ENCODE measurements around the gene MLLT10.

MLLT10 gene

DNA sequence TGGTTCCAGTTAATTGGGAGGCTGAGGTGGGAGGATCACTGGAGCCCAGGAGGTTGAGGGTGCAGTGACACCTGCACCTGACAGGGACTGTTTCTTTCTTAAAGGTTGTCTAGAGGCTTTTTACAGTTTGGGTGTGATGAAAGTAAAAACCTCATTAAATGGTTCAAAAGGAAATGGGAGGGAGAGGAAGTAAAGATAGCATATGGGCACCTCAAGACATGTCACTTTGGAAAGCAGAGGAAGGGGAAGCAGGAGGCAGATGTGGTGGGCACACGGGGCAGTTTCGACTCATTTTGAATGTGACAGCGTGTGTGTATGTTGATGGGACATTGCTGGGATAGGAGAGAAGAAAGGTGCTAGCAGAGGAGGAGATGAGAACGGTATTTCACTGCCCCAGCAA lies 203.1 kb downstream of the MLLT10 start:
- no peak for DNase-seq (ENCODE audit: low spot score)

DNA sequence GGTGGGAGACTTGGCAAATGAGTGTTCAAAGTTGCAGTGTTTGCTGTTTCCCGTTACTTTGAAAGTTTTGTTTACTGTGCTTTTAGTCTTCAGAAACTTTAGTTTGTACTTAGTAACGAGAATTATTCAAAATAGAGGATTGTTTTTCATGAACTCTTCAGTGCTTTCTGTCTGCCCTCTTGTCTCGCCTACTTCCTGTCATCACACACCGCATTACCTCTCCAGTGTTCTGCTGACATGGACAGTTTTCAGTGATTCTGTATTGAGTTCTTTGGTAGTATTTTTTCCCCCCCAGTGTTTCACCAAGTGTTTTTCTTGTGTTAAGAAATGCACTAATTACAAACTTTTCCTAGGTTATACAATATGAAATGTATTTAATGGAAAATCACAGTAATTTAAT lies 207.0 kb downstream of the MLLT10 start:
- DNase-seq (ENCODE audit: low spot score): no peak

DNA sequence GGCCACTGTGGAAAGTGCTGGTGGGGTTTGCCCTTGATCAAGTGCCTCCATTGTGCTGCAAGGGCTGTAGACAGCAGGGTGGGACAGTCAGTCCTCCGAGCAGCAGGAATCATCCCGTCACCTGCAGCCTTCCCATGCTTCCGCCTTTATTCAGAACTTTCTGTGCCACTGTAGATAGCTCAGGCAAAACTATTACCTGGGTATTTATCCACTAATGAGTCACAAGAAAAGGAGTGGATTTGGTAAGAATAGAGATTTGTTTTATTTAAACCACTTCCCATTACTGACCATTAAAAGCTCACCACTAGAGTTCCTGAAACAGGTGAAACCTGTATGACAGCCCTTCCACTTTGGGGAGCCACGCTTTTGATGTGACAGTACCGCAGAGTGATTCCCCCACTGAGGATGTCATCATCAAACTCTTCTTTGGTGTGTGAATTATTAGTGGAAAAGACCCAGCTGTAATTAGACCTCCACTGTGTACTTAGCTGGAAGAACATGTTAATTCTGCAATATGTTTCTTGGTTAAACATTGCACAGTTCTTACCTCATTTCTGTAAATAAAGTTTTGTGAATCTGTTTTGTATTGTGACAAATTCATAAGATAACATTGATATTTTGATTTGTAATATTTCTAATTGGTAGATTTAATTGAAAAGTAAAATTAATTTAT lies 208.8 kb downstream of the MLLT10 start:
- DNase-seq (ENCODE audit: low spot score): no peak

GRCh38 chr10:21744223-21744622 lies 210.2 kb downstream of the MLLT10 start:
- DNase-seq (ENCODE audit: low spot score): no peak

GRCh38 chr10:21746118-21746517 lies 212.1 kb downstream of the MLLT10 start:
- DNase-seq (ENCODE audit: low spot score): no peak

DNA sequence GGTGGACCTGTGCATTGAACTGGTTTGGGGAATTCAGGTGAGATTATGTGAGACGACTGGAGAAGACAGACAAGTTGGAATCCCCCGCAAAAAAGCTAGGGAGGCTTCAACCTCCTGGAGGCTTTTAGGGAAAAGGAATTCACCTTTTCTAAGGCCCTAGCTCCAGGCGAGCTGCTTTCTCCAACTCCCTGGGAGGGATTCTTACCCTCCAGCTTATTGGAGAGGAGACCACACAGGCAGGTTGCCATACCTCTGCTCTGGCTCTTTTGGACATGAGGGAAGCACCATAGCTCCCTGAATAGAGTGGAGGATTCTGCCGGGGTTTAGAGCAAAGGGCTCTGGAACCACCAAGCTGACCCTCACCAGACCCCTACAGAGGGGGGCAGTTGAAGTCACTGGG lies 213.8 kb downstream of the MLLT10 start:
- DNase-seq (ENCODE audit: low spot score): no peak

GRCh38 chr10:21749788-21750187 lies 215.8 kb downstream of the MLLT10 start:
- no peak for DNase-seq (ENCODE audit: low spot score)

DNA sequence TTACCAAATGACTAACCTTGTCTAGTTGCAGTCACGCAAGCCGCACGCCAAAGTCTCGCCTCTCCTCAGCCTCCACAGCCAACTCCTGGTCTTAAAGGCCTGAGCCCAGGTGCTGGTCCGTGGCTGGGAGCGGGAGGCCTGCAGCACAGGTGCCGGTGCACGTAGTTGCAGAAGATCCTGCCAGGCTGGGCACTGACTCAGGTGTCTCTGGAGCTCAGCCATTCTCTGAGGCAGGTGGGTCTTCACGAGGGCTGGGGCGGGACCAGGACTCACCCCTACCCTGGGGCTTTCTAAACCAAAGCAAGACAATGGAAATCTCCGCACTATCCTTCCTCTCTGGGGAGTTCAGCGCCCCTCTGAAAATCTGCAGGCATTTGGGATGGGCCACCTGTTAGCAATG lies 216.4 kb downstream of the MLLT10 start:
- no peak for DNase-seq (ENCODE audit: low spot score)

GRCh38 chr10:21751341-21752310 lies 217.6 kb downstream of the MLLT10 start:
- DNase-seq (ENCODE audit: low spot score): no peak

DNA sequence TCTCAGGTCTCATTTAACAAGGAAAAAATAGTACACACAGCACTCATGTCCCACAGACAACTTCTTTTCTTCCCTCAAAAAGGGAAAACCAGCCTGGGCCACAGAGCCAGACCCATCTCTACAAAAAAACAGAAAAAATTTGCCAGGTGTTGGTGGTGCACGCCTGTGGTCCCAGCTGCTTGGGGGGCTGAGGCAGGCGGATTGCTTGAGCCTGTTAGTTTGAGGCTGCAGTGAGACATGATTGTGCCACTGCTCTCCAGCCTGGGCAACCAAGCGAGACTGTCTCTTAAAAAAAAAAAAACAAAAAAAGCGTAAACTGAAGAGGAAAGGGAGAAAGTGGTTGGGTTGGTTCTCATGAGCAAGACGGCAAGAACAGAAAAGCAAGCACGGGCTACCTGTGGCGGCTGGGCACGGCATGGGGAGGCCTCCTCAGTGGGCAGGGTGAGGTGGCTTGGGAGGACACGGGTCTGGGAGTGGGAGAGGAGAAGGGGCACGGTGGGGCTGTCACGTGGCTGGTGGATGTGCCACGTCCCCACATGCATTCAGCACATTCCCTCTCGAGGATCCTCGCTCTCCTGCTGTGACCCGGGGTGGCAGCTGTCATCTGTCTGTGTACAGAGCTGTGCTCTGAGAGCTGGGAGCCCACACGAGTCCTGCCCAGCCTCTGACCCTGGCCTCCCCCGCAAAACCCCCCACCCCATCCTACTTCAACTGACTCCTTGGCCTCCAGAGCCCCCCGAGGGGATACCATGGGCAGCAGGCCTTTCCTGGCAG lies 219.7 kb downstream of the MLLT10 start:
- no peak for DNase-seq (ENCODE audit: low spot score)

DNA sequence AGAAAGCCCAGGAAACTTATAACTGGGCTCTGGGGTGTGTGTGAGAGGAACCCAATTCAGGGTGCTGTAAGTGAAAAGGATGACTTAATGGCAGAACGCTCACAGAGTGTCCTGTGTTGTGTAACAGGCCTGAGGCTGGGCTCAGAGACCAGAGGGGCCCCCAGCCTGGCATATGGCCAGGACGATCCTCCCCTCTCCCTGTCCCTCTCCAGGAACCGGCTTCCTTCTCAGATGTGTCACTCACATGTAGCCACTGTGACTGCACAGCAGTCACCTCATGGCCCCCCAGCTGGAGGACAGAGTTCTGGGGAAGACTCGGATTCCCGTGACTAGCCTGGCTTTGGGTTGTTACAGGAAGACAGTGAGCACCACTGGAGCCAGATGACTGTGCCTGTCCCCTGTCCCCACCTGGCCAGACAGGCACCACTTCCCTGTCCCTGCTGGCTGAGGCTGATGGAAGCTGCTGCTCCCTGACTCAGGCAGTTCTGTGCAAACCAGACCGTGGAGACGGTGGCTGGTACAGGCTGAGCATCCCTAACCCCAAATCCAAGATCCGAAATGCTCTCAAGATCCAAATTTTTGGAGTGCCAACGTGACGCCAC lies 220.5 kb downstream of the MLLT10 start:
- DNase-seq (ENCODE audit: low spot score): no peak

- DNase-seq (ENCODE audit: low spot score): no peak
Observed at GRCh38 chr10:21756707-21757106, 222.7 kb downstream of the MLLT10 start.

GRCh38 chr10:21757185-21757901 lies 223.3 kb downstream of the MLLT10 start:
- no peak for DNase-seq (ENCODE audit: low spot score)

DNA sequence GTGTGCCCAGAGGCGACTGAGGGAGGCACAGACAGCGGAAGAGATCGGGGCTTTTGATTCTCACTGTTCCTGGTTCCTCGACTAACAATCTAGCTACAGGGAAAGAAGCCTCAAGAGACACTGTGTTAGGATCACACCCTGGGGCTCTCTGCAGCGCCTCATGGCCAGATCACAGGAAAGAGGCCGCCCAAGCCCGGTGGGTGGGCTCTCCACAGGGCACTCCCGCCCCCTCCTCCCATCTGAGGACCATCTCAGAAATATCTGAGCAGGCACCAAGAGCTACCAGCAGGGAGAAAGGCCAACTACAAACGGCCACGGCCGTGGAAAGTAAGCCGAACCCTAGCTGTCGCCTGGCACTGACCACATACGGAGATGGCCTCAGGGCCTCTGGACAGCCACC lies 224.2 kb downstream of the MLLT10 start:
- DNase-seq (ENCODE audit: low spot score): no peak

- no peak for DNase-seq (ENCODE audit: low spot score)
Observed at GRCh38 chr10:21758696-21759095, 224.7 kb downstream of the MLLT10 start.

GRCh38 chr10:21759232-21759631 lies 225.2 kb downstream of the MLLT10 start:
- no peak for DNase-seq (ENCODE audit: low spot score)

GRCh38 chr10:21760332-21760731 lies 226.3 kb downstream of the MLLT10 start:
- DNase-seq (ENCODE audit: low spot score): no peak

GRCh38 chr10:21764466-21765189 lies 230.6 kb downstream of the MLLT10 start:
- no peak for DNase-seq (ENCODE audit: low spot score)

- no peak for DNase-seq (ENCODE audit: low spot score)
Observed at GRCh38 chr10:21769041-21769440, 235.0 kb downstream of the MLLT10 start.

GRCh38 chr10:21771219-21771618 lies 237.2 kb downstream of the MLLT10 start:
- DNase-seq (ENCODE audit: low spot score): no peak

DNA sequence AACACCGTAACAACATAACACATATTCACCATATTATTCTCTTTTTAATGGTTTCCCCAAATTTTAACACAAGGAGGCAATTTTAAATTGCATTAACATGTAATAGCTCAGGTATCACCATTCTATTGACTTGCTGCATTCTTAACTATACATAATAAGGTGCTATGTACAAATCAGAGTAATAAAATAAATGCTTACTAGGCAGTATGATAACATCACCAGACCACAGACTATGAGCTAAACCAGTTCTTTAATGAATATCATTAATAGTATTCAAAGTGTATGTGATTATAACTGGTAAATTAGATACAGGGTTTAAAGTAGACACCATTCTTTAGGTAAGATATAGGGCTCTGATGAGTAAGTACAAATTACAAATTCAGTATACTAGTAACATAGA lies 242.9 kb downstream of the MLLT10 start:
- no peak for DNase-seq (ENCODE audit: low spot score)

Measured in NAMALWA (cell line).